GM21526 (cell line): ENCODE results near the gene ASF1A.
A peak's percentile ranks its signal among the peaks of the same experiment; 100 is the strongest.

Source experiments
- ATAC-seq: cut with Tn5 transposase; IDR thresholded peaks from one replicate; pipeline ENCODE4 v1.9.1; 2021; ENCODE audit warnings: moderate library complexity; ENCODE audit not compliant: unreplicated experiment, low FRiP score

ASF1A gene

DNA sequence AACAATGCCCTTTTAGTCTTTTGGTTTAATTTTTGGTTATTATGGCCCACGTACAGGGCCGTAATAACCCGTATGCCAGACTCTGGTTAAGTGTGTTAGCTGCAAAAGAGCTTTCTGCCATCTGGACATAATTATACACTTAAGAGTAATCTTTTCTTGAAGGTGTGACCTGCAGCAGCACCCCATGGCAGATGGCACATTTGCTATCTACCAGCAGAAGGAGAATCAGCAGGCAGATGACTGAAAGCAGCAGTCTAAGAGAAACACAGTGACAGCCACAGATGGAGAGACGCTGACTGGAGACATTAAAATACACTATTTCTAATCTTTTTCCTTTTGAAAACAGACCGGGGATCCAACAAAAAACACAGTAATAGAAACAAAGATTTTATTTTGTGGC is 18.7 kb downstream of the ASF1A start:
- ATAC-seq = no peak

- no peak for ATAC-seq
Measured at GRCh38 chr6:118913161-118913560, 19.2 kb downstream of the ASF1A start.

GRCh38 chr6:118914598-118914997 is 20.6 kb downstream of the ASF1A start:
- no peak for ATAC-seq

GRCh38 chr6:118917546-118918328 is 23.8 kb downstream of the ASF1A start:
- no peak for ATAC-seq

- no peak for ATAC-seq
Measured at GRCh38 chr6:118918329-118918725, 24.4 kb downstream of the ASF1A start.

GRCh38 chr6:118921084-118921483 is 27.1 kb downstream of the ASF1A start:
- ATAC-seq = no peak

DNA sequence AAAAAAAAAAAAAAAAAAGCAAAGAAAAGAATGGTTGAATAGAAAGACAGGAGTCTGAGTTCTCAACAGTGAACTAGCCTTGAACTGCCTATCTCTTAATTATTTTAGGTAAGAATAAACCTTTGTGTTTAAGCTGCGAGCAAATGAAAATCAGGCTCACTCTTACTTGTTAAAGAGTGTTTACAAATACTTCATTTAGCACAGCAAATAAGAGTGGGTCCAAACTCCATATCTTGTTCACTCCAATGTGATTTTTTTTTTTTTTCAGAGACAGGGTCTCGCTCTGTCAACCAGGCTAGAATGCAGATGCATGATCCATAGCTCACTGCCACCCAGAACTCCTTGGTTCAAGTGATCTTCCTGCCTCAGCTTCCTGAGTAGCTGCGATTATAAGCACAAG is 29.1 kb downstream of the ASF1A start:
- no peak for ATAC-seq

DNA sequence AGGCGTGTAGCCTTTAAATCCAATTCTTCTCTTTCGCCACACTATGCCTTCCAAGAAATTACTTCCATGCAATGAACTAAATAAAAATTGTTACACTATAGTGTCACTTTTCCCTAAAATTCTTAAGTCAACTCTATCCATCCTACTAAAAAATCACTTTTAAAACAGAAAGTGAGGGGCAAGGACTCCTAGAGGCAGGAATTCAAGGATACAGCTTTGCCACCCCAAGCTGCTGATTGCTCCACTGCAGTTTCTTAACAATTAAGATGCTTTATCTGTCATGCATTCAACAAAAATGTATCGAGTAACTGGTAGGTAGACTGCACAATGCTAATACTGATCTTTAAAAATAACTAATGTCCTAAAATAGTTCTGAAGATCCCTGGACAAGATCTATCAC is 36.7 kb downstream of the ASF1A start:
- no peak for ATAC-seq

DNA sequence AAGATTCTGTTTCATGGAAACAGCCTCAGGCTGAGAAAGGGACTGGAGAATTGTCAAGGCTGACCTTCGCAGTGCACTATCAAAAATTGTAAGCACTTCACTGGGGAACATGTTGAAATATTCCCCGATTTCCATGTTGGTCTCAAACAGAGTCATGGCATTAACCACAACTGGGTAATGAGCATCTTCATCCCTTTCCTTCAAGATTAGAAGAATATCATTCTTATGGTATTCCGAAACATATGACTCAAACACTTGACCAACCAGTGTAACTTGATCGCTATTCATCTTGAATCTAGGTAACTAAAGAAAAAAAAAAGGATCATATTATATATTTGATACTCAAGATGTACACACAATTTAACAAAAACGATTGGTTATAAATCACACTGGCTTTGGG is 37.5 kb downstream of the ASF1A start:
- no peak for ATAC-seq

- no peak for ATAC-seq
Measured at GRCh38 chr6:118932421-118932820, 38.5 kb downstream of the ASF1A start.

DNA sequence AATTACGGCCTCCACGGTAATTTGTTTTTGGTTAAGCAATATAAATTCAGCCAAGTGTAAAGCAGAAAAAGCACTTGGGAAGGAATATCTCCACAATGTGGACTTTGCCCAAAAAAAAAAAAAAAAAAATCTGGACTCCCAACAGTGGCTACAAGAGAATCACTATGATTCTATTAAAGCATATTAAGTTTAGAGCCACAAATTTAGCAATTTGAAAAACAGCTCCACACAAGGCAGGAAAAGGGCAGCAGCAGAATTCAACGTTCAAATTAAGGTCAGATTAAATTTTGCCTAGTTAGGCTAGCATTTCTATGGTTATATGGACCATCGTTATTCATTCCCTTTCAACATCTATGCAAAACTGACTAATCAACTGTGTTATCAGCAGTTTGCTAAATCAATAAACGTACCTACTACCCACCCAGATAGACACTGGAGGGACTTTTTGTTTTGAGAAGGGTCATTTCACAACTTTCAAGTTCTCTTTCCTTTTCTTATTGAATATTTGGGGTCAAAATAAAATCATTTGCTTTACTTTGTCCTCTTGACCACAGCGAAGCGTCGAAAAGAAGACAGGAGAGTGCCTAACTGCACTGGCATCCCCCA is 40.0 kb downstream of the ASF1A start:
- peak; percentile 6 for ATAC-seq

- ATAC-seq = peak; percentile 96
Measured at GRCh38 chr6:118934461-118935330, 40.7 kb downstream of the ASF1A start, which contains the start of gene MCM9. MCM9 (minus strand) TSS chr6:118935159; CDS start chr6:118931723, 3,436 bp downstream.

- ATAC-seq = peak; percentile 6
Measured at GRCh38 chr6:118935331-118935668, 41.3 kb downstream of the ASF1A start.

GRCh38 chr6:118935978-118936703 is 42.2 kb downstream of the ASF1A start:
- ATAC-seq = no peak

DNA sequence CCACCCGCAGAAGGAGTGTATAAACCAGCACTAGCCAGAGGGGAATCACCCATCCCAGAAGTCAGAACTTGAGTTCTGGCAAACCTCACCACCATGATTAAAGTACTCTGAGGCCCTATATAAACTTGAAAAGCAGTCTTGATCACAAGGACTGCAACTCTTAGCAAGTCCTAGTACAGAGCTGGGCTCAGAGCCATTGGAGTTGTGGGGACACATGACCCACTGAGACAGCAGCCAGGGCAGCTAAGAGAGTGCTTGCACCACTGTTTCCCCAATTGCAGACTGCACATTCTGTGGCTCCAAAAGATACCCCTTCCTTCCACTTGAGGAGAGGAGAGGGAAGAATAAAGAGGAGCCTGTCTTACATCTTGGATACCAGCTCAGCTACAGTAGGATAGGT is 45.7 kb downstream of the ASF1A start:
- ATAC-seq = no peak

DNA sequence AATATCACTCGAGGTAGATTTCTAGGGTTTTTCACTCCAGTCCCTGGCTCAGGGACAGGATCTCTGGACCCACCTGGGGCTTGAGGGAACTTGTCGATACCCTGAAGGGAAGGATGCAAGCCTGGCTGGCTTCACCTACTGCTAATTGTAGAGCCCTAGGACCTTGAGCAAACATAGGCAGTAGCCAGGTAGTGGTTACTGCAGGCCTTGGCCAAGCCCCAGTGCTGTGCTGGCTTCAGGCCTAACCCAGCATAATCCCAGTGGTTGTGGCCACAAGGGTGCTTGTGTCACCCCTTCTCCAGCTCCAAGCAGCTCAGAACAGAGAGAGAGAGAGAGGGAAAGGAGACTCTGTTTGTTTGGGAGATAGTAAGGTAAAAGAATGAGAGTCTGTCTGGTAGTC is 46.8 kb downstream of the ASF1A start:
- no peak for ATAC-seq

DNA sequence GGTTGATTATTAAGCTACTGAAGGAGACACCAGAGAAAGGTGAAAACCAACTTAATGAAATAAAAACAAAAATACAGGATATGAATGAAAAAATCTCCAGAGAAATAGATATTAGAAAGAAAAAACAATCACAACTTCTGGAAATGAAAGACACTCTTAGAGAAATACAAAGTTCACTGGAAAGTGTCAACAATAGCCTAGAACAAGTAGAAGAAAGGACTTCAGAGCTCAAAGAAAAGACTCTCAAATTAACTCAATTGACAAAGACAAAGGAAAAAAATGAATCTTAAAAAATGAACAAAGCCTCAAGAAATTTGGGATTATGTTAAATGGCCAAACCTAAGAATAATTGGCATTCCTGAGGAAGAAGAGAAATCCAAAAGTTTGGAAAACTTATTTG is 51.3 kb downstream of the ASF1A start:
- no peak for ATAC-seq

DNA sequence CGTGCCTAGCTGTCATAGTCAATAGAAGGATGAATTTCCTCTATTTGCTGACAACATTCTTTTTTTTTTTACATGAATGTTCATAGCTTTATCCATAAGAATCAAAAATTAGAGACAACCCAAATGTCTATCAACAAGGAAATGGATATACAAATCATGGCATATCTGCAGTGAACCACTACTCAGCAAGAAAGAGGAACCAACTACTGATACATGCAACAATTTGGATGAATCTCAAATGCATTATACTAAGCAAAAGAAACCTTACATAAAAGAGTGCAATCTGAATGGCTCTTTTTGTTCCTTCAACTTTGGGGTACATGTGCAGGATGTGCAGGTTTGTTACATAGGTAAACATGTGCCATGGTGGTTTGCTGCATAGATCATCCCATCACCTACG is 58.7 kb downstream of the ASF1A start:
- no peak for ATAC-seq

DNA sequence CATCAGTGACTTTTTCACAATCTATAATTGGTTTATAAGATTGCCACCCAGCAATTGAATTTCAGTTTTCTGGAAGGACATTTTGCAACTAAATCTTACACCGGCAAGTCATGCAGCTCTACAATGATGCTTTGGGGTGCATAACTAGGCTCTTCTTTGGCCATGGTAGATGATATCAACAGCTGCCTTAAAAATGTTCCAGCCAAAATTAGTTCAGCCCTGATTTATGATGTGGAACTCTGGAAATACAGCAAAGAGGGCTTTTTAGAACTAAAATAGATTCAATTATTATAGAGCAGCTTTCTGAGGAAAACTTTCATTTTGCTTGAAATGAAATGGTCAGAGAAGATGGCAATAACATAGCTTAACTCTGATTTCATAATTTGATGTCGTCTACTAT is 59.4 kb downstream of the ASF1A start:
- no peak for ATAC-seq
